GM21447 (cell line): Measurements from ENCODE around the gene LCTL.
"Not testable (repeated sequence)": the region's sequence is repeated elsewhere in the genome, so short reads cannot be mapped to it uniquely, and the experiment has no call there.

ENCODE experiments used
- ATAC-seq: cut with Tn5 transposase; IDR thresholded peaks from one replicate; pipeline ENCODE4 v1.9.1; 2021; ENCODE audit not compliant: unreplicated experiment

The LCTL gene

GRCh38 chr15:66592505-66593218, 26.9 kb upstream of the LCTL start:
- ATAC-seq: no peak

GRCh38 chr15:66591322-66591862, 25.6 kb upstream of the LCTL start:
- ATAC-seq: no peak

GRCh38 chr15:66590435-66590834, 24.6 kb upstream of the LCTL start:
- no peak for ATAC-seq

GRCh38 chr15:66589429-66589828, 23.6 kb upstream of the LCTL start:
- not testable (repeated sequence) for ATAC-seq

GRCh38 chr15:66588971-66589370, 23.2 kb upstream of the LCTL start:
- no peak for ATAC-seq

- no peak for ATAC-seq
These were observed 22.7 kb upstream of the LCTL start for GRCh38 chr15:66588537-66588936.

GRCh38 chr15:66587749-66588148, 22.0 kb upstream of the LCTL start:
- ATAC-seq: no peak

- no peak for ATAC-seq
These were observed 21.2 kb upstream of the LCTL start for GRCh38 chr15:66587020-66587419.

GRCh38 chr15:66586155-66586976, 20.6 kb upstream of the LCTL start:
- ATAC-seq: no peak

- no peak for ATAC-seq
These were observed 16.3 kb upstream of the LCTL start for GRCh38 chr15:66581972-66582537.

GRCh38 chr15:66580643-66581042, 14.8 kb upstream of the LCTL start:
- no peak for ATAC-seq

GRCh38 chr15:66578286-66578875, 12.6 kb upstream of the LCTL start:
- no peak for ATAC-seq

- ATAC-seq: no peak
These were observed 8.8 kb upstream of the LCTL start for GRCh38 chr15:66574596-66574950.

GRCh38 chr15:66573719-66574595, 8.2 kb upstream of the LCTL start:
- ATAC-seq: no peak

- no peak for ATAC-seq
These were observed 7.5 kb upstream of the LCTL start for GRCh38 chr15:66573348-66573718.

GRCh38 chr15:66572146-66572545, 6.3 kb upstream of the LCTL start:
- ATAC-seq: no peak

GRCh38 chr15:66570842-66571478, 5.2 kb upstream of the LCTL start:
- ATAC-seq: no peak

GRCh38 chr15:66570327-66570726, 4.5 kb upstream of the LCTL start:
- no peak for ATAC-seq

GRCh38 chr15:66569461-66570137, 3.8 kb upstream of the LCTL start:
- ATAC-seq: no peak

- ATAC-seq: no peak
These were observed 2.1 kb upstream of the LCTL start for GRCh38 chr15:66567897-66568296.
